Anterior cingulate cortex (tissue), 58 donors: ENCODE results near the gene CHST14.
A peak's percentile ranks its signal among the peaks of the same experiment; 100 is the strongest.

Experiments
- DNase-seq, 58 donors: peaks; one replicate each; lab custom pipeline; 2025; lab: John Stamatoyannopoulos, UW

The CHST14 gene, protein sequence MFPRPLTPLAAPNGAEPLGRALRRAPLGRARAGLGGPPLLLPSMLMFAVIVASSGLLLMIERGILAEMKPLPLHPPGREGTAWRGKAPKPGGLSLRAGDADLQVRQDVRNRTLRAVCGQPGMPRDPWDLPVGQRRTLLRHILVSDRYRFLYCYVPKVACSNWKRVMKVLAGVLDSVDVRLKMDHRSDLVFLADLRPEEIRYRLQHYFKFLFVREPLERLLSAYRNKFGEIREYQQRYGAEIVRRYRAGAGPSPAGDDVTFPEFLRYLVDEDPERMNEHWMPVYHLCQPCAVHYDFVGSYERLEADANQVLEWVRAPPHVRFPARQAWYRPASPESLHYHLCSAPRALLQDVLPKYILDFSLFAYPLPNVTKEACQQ

DNA sequence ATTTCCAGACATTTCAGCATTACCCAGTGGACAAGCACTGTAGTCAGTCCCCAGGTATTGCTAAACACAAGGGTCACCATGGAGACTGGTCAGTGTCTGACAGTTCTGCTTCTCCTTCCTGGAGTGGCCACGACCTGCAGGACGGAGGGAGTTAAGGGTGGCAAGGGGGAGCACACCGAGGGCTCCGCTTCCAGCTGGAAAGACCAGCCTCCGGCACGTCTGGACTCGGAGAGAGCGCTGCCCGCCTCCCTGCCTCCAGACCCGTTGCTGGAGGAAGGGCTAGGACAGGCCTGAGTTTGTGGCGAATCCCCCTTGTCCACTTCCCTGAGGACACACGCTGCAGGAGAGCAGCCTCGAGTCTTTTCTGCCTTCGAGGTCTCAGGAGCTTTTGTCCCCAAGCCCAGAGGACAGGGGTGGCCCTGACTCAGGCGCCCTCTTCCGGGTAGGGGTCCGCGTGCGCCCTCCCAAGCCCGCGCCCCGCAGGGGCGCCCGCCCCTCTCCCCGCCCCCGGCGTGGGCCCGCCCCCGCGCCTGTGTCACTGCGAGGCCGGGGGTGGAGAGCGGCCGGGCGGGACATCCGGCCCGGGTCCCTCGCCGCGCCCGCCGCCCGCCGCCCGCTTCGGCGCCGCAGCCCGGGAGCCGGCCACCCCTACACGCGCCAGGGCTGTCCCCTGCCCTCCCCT is at the start of gene CHST14:
Gene CHST14 (plus strand): TSS at position 562 of the 682 bp plus-strand sequence. CDS start 230 bp downstream, outside the sequence.
- DNase-seq, result peak in 50 of 58 donors; percentile 11 to 60 (median 36)

DNA sequence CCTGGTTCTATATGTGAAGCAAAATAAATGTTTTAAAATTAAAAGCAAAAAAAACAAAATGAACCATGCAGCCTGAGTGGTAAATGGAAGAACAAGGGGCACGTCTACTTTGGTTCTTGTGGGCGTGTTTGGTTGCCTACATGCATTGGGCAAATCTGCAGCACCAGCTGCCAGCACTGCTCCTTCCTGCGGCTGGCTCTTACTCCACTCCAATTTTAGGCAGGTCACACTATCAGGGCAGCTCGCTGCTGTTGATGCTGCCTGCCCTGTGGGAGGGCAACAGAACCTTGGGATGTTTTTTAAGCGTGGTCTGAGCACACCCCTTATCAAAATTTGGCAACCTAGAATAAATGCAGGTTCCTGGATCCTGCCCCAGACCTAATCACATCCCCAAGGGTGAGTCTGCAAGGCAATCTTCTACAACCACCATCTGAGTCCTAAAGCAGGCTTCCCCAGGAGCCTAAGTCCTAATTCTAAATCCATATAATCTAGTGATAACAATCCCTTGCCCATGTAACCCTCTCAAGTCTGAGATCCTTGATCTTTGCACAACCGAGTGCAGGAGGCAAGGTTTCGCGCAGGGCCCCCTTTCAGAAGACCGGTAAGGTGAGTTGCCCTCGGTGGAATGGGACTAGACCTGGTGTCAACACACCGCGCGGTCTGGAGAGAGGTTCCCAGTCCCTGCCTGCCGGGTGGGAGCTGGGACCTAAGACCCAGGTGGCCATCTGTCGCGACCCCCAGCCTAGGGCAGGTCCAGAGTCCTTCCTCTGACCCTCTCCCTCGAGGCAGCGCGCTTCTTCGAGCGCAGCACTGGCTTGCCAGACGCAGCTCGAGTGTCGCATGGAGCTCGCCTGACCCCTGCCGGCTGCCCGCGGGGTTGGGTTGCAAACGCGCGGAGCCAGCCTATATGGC is 49.3 kb upstream of the CHST14 start:
- peak in 54 of 58 donors; percentile 27 to 83 (median 60) for DNase-seq

DNA sequence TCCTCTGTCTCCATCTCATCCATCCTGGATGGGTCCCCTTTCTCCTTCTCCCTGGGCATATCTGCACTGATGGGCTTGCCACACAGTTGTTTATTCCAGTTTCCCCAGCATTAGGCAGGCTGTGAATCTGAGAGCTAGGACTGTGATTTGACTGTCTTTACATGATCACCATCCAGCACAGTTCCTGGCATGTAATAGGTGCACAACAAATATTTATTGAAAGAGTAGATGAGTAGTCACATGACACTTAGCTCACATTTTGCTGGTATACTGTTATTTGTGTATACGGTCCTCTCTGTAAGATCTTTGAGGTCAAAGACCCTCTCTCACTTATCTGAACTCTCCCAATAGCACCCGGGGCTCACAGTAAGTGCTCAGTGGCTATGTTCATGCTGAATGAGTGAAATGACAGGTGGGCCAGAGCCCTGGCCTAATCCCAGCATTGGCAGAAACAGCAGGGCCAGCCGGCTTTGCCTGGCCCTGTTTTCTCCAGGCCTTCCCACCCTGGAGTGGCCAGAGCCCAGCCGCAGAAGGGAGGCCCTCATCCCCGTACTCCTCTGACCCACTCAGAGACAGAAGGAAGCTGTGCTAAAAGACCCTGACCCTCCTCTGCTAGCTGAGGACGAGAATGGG is 46.2 kb upstream of the CHST14 start:
- no peak for DNase-seq

DNA sequence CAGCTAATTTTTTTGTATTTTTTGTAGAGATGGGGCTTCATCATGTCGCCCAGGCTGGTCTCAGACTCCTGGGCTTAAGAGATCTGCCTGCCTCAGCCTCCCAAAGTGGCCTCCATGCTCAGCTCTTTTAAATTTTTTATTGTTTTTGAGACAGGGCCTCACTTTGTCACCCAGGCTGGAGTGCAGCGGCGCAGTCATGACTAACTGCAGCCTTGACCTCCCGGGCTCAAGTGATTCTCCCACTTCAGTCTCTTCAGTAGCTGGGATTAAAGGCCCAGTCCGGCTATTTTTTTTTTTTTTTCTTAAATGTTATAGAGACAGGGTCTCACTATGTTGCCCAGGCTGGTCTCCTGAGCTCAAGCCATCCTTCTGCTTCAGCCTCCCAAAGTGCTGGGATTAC is 45.1 kb upstream of the CHST14 start:
- DNase-seq, result no peak

DNA sequence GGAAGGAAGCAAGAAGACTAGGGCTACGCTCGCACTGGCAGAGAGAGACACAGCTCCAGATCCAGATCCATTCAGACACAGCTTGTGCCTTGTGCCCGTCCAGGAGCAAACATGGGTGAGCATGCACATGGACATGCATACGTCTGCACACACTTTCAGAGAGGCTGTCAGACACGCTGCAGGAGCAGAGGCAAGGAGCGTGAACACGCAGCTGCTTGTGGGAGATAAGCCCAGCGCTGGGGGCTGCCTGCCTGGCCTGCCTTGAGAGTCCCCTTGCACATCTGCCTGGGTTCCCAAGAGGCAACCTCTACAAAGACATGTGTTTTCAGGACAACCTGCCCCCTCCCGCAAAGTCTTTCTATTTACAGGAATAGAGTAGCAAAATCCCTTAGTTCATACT is 43.6 kb upstream of the CHST14 start:
- DNase-seq, result no peak

DNA sequence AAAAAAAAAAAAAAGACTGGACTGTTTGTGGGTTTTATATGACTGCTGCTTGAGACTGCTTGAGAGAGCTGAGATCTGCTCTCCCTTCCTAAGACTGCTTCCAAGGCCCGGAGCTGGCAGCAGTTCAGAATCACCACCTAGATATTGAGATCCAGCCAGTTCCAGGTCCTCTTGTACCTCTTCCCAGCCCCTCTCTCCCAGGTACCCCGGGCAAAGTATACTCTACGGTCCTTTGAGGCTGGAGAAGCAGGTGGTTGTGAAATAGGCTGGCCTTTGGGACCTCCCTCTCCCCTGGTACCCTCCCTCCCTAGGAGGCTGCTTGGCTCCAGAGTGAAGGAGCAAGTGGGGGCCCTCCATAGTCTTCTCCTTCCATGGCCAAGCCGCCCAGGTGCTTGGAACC is 42.6 kb upstream of the CHST14 start:
- DNase-seq, result no peak

DNA sequence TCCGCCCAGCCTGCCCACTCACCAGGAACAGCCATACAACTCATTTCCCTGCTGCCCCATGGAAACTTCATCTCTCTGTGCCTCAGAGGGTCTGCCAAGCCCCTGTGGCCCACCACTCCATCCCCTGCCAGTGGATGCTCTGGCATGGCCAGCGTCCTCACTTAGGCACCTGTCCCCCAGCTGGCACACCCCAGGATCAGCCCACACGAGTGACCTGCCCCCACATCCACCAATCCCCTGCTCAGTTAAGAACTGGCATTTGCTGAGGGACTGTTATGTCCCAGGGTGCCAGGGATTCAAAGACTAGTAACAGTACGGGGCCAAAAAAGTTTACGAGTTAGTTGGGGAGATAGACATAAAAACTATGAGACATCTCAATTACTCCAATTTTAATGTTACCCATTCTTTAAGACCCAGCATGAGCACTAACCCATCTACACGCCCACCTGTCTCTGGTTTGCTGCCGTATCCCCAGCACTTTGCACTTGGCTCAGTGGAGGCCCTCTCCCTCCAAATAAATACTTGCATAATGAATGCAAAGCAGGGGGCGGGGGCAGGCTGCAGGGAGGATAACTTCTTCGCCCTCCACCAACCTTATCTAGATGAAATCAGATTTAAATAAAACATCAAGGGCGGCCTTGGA is 41.6 kb upstream of the CHST14 start:
- DNase-seq, result no peak

DNA sequence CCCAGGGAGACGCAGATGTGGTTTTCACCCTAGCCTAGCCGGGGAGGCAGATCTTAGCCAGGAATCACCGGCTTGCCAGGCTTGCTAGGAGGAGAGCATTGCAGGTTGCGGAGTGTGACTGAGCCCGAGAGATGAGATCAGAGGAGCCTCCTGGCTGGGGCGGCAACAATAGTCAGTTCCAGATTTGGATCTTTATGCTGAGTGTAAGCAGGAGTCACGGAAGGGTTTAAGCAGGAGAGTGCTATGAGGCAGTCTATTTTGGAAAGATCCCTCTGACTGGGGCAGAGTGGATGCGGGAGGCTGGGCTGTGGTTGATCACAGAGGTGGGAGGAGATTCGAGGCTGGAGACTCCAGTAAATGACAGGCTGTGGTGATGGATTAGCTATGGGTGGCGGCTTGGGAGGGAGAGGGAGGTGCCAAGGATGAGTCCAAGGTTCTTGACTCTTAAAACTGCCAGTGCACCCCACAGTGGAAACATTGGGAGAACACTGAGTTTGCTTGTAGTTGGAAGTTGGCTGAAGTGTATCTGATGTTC is 40.4 kb upstream of the CHST14 start:
- no peak for DNase-seq

DNA sequence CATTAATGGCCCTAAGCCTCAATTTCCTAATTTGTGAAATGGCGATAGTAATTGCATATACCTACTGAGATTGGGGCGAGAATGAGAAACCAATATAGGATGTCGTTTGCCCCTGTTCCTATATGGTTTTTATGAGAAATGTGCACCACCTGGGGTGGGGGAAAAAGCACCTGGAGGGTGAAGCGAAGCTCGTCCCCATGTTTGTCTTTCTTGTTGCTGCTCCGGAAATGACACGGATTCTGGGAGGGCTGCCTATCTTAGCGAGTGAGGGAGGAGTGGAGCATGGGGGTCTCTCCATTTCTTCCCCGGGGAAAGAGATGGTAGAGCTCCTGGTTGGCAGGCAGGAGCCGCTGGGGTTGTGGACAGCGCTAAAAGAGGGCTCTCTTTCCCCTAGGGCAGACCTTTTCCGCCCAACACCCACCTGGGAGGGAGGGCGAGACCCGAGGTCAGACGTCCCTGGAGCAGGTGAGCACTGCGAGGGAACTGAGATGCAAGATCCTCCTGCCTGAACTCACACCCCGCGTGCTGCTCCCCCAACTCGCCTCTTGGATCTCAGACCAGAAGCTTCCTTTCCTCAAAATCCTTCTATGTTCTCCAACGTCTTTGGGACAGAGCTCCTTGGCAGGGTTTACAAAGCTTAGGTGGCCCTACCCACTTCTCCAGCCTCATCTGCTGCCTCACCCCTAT is 35.6 kb upstream of the CHST14 start:
- DNase-seq, result no peak

DNA sequence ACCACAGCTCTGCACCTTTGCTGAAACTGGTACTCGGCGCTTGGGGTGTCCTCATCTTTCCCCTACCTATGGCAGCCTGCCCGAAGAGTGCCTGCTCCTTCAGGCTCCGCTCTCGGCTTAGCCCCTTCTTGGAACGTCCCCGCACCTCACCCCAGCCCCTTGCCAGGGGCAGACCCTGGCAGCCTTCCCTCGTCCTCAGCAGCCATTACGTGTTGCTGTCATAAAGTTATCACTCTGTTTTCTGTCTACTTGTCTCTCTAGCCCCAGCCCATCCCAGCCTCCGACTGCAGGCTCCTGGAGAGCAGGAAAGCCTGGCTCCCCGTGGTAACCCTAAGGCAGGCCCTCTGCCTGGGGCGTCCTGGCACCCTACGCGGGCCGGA is 35.1 kb upstream of the CHST14 start:
- peak in 2 of 58 donors; percentile 30 to 43 for DNase-seq

DNA sequence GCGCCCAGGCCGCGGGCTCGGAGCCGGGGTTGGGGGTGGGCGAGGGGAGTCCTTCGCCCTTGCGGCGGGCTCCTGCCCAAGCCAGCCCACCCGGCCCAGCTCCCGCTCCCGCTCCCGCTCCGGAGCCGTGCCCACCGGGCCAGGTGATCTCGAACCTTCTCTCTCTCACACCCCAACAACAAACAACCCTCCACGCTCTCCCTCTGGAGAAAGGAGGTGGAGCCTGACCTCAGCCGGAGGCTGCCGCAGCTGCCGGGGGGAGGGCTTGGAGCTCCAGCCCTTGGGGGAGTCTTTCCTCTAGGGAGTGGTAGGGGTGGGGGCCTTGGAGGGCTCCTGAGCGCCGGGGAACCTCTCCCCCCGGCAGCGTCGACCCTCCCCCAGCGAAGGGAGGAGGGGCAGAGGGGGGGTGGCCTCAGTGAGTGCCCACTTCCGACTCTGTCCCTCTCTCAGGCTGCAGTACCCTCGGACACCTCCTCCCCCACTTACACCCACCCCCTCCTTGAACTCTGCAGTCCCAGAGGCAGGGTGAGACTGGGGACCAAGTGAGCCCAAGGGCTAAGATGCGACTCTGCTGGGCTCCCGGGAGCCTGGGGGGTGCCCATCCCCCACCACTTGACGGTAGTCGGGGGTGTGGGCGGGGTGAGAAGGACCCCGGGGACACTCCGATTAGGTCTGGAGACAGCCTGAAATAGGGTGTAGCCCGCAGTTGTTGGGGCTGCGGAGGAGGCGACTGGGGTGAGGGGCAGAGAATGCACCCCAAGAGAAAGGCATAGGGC is 34.5 kb upstream of the CHST14 start:
- DNase-seq, result peak in 4 of 58 donors; percentile 20 to 62 (median 30)

DNA sequence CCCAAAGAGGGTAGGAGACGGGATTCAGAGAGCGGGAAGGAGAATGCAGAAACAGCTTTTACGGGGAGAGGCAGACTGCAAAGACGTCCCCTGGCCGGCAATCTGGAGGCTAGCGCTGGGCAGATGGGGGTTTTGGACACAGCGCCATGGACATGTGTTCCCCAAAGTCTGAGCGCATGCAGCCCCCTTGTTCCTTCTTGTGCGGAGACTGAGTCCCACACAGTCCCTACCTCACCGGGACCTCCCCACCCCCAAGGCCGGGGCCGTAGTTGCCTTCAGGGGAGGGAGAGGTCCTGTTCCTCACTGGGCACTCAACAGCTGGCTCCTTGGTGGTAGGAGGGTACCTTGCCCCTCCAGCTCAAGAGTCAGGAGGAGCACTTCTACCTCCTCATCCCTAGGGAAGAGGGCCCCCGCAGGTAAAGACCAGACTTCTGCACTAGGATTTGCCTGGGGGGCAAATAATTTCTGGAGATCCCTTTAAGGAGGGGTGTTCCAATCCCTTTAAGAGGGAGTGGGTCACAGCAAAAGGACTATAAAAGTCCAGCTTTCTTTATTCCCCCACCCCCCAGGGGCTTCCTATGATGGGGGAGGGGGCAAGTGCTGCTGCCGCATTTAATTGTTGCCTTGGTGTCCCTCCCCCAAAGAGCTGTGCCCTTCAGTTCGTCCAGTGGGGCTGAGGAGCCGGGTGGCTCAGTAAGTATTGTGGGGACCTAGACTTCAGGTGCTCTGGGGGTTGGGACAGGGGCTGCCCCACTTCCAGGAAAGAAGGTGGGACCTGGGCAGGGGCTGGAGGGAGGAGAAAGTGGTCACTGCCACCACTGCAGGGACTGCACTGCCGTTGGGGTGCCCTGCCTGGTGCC is 33.7 kb upstream of the CHST14 start:
- DNase-seq, result no peak

DNA sequence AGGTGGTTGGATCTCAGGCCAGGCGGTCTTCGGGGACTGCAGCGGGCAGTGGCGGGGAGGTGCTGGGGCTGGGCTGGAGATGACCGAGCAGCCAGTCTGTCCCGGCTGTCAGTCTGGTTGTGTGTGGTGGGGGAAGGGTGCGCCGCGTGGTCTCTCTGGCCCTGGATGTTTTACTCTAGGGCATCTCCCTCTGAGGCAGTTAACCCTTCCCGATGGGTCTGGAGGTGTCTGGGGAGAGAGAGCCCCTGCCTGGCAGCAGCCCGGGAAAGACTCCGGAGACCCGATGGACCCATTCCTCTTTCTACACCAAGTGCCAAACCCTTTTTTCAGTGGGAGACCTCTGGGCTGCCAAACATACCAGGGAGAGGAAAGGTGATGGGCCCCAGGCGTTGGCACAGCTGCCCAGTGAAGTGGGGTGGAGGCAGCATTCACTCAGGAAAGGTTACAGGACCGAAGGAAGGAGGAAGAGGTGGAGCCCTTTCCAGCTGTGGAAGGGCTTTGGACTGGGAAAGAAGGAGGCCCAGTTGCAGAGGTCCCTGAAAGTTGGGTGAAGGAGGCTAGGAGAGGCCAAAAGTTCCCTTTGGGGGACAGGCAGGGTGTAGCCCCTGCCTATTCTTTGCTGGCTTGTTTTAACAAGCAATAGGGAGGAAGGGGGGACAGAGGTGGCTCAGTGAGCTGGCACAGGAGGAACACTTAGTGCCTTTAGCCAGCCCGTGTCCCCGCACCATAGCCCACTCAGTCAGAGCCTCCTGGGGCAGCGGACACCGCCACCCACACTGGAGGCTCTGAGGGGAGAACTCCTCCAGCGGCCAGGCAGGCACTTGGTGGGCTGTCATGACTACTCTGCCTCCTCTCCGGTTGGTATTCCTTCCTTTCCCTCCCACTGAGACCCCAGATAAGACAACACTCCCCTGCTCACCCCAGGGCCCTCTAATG is 32.8 kb upstream of the CHST14 start:
- no peak for DNase-seq

DNA sequence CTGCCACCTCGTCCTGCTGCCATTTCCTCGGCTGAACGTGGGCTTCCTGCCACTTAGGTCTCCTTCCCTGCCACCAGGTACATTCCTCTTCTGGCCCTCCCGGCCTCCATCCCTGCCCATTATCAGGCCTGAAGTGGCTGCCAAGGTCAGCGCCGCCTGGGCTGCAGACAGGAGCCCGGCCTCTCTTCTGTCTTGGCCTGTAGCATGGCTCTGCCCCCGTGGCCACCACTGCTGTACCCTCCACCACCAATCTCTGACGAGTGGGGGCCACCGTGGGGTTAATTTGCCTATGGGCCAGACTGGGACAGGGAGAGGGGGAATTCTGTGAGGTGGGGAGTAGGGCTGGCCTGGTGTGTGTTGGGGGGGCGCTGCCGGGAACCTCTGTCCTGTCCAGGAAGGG is 32.1 kb upstream of the CHST14 start:
- no peak for DNase-seq

DNA sequence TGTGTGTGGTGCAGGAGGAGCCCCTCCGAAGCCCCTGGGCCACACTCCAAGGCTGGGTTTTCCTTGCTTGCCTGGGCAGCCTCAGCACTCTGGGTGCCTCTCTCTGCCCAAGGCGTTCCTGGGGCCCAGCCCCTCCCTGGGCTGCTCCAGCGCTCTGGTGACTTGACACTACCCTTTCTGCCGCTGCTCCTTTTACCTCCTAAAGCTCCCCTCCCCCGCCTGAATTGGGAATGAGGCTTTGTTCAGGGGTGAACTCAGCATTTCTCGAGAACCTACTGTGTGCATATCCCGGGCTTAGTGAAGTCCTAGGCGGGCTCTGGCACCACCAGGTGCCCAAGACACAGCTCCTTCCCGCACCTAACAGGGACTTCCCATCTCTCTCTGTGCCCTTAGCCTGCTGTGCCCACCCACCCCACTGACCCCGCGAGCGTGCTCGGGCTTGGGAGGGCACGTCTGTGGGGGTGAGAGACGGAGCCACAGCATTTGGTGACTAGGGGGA is 31.3 kb upstream of the CHST14 start:
- DNase-seq, result peak in 6 of 58 donors; percentile 14 to 56 (median 30)
